Loucy (cell line): ENCODE measurements around the gene COMMD8.

Experiments used
- CTCF ChIP-seq: fragments of 200-600 bp; sonication (generic); conservative IDR thresholded peaks from 2 replicates; pipeline ENCODE4 v1.5.1; 2014; ENCODE audit warnings: mild to moderate bottlenecking, antibody characterized with exemption, low read length
- EZH2phosphoT487 ChIP-seq: fragments of 200-600 bp; IDR thresholded peaks from 2 replicates; pipeline ENCODE4 v1.6.1; 2018; ENCODE audit warnings: antibody characterized with exemption, mild to moderate bottlenecking, moderate library complexity, borderline replicate concordance

DNA sequence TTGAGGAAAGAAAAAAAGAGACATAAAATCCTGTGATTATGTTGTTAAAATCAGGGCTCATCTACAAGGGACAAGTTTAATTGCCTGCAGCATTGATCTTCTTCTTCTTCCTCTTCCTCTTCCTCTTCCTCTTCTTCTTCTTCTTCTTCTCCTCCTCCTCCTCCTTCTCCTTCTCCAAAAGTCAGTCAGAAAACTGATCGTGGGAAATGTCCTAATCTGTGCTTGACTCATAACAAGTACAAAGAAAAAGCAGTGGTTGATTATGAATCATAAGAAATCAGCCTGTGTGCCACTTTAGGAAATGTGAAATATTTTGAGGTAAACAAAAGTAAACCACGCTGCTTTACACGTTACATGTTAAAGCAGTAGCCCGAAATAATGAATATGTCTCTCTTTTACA, 18.8 kb upstream of the COMMD8 start:
- TF ChIP-seq CTCF (no peak), EZH2phosphoT487 (no peak)
